ENCODE results near the gene RASA1. TPM values are rescaled to one million over a fixed set of nuclear protein-coding genes. Genes with fewer than 3 reads are reported as not detected.
"Not testable (repeated sequence)": the region's sequence is repeated elsewhere in the genome, so short reads cannot be mapped to it uniquely, and the experiment has no call there.

RASA1 gene
- total and polyA plus RNA-seq, 9 of the 15 experiments (the other 6 are each of a cell fraction or from before 2014, with no cell fraction given) = 3.2 to 17.3 (median 9.2) TPM

GRCh38 chr5:87268970-87269377, 1.3 kb downstream of the RASA1 start (continued):
- TF ChIP-seq HEY1 (CRISPR knock-in tag; IDR thresholded peaks at IDR 0.05; ENCODE audit: borderline replicate concordance) = no peak
- no peak for TF ChIP-seq MAZ (CRISPR knock-in tag; conservative IDR thresholded peaks at IDR 0.05 in 1 of 2, IDR thresholded peaks at IDR 0.05 in 1 of 2)
- TF ChIP-seq, protein P1, sequence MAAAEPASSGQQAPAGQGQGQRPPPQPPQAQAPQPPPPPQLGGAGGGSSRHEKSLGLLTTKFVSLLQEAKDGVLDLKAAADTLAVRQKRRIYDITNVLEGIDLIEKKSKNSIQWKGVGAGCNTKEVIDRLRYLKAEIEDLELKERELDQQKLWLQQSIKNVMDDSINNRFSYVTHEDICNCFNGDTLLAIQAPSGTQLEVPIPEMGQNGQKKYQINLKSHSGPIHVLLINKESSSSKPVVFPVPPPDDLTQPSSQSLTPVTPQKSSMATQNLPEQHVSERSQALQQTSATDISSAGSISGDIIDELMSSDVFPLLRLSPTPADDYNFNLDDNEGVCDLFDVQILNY (CRISPR knock-in tag; IDR thresholded peaks at IDR 0.05) = no peak
- no peak for TF ChIP-seq ZNF668 (CRISPR knock-in tag; IDR thresholded peaks at IDR 0.05)

- Histone ChIP-seq H3K4me1 (replicated peaks in 1 of 2; ENCODE audit: control insufficient read depth in 2 of 2, insufficient read depth in 2 of 2, low read length in 2 of 2) (peaks cover 6 to 14% of the 10 kb centered on the region in 2 experiments; a peak in 2 of 5 replicates), H3K79me2 (ENCODE audit: control insufficient read depth, insufficient read depth, low read length) (peaks cover 63% of the 10 kb centered on the region)
- FAIRE-seq; H3K9me1 ChIP-seq (ENCODE audit: control insufficient read depth, insufficient read depth, low read length); H3K9ac ChIP-seq (ENCODE audit: insufficient read depth in 1 of 2, low read depth in 2 of 2, low read length in 2 of 2); ATAC-seq; H3K36me3 ChIP-seq (ENCODE audit: control insufficient read depth, insufficient read depth, low read length); H2AFZ ChIP-seq (ENCODE audit: low read depth, low read length); CTCF ChIA-PET (ENCODE audit: low intra/inter-chr PET ratio); H3K4me3 ChIP-seq; BruUV-seq (replicated peaks); DNase-seq (ENCODE audit: extremely low read depth in 1 of 4, low spot score in 3 of 4); H3K4me2 ChIP-seq (ENCODE audit: insufficient read depth, low read length); H3K9me3 ChIP-seq (replicated peaks; ENCODE audit: control insufficient read depth, insufficient read depth, low read depth, low read length); H3K27ac ChIP-seq (ENCODE audit: extremely low read depth, low read depth, low read length); H4K20me1 ChIP-seq (replicated peaks; ENCODE audit: control insufficient read depth, insufficient read depth, low read length); intact Hi-C loops (cut with micrococcal nuclease); POLR2A ChIA-PET; H3K27me3 ChIP-seq (ENCODE audit: control insufficient read depth in 2 of 2, insufficient read depth in 2 of 2, low read length in 2 of 2); in situ Hi-C loops (cut with MboI): not testable (repeated sequence)
- 93% methylated on average over 8 of the region's 17 CpGs for WGBS (ENCODE audit: insufficient coverage, low coverage, missing lambda C conversion rate)
Measured at GRCh38 chr5:87270888-87271287, 3.2 kb downstream of the RASA1 start.

Measured in K562 (cell line).